PC-9 (cell line): ENCODE results near the gene USP48. TPM values are rescaled to one million over a fixed set of nuclear protein-coding genes. Genes with fewer than 3 reads are reported as not detected.

Experiments
- BruUV-seq: library from RNA; stranded (reverse); fragments of 400-500 nt; replicated peaks from 2 replicates; lab custom pipeline; 2021; lab: Mats Ljungman, UMichigan
- CTCF ChIA-PET: fragments of 300-600 bp; sonication (Branson Sonifier 250); formaldehyde crosslinking; loops from one replicate; lab custom pipeline; 2022; ENCODE audit warnings: antibody characterized with exemption; lab: Charles Lee
- POLR2A ChIA-PET: fragments of 300-600 bp; sonication (Branson Sonifier 250); formaldehyde crosslinking; loops from one replicate; lab custom pipeline; 2022; ENCODE audit warnings: antibody characterized with exemption; ENCODE audit not compliant: unreplicated experiment; lab: Charles Lee
- DNase-seq, 2 experiments: peaks; one replicate each; pipeline versions ENCODE4 v3.0.0 to v3.0.0-alpha.2; 2015 to 2022; ENCODE audit warnings: mixed read lengths in 1 of 2
- H2AFZ ChIP-seq: fragments of 200-600 bp; sonication (generic); 2 replicates; pipeline ENCODE4 v1.8.1; 2017; ENCODE audit warnings: antibody characterized with exemption
- H3F3A ChIP-seq: fragments of 200-600 bp; sonication (generic); 2 replicates; pipeline ENCODE4 v1.8.1; 2017; ENCODE audit warnings: antibody characterized with exemption, mild to moderate bottlenecking, low read depth; ENCODE audit not compliant: insufficient read depth
- H3K27ac ChIP-seq: fragments of 200-600 bp; sonication (generic); 2 replicates; pipeline ENCODE4 v1.6.1; 2016; ENCODE audit warnings: mixed run types
- H3K27me3 ChIP-seq: fragments of 200-600 bp; sonication (generic); 2 replicates; pipeline ENCODE4 v1.6.1; 2016; ENCODE audit warnings: low read depth, mixed run types; ENCODE audit not compliant: insufficient read depth
- H3K36me3 ChIP-seq: fragments of 200-600 bp; sonication (generic); 2 replicates; pipeline ENCODE4 v1.6.1; 2016; ENCODE audit warnings: low read depth, mixed run types
- H3K4me1 ChIP-seq: fragments of 200-600 bp; sonication (generic); replicated peaks from 2 replicates; pipeline ENCODE4 v1.6.1; 2016; ENCODE audit warnings: mixed run types; ENCODE audit not compliant: insufficient read depth
- H3K4me2 ChIP-seq: fragments of 200-600 bp; sonication (generic); 2 replicates; pipeline ENCODE4 v1.6.1; 2017; ENCODE audit warnings: mixed run types
- H3K4me3 ChIP-seq: fragments of 200-600 bp; sonication (generic); 2 replicates; pipeline ENCODE4 v1.6.1; 2016; ENCODE audit warnings: mixed run types
- H3K79me2 ChIP-seq: fragments of 200-600 bp; sonication (generic); 2 replicates; pipeline ENCODE4 v1.6.1; 2017; ENCODE audit warnings: low read depth, mixed run types
- H3K9me2 ChIP-seq: fragments of 200-600 bp; sonication (generic); 2 replicates; pipeline ENCODE4 v1.8.1; 2017; ENCODE audit warnings: mild to moderate bottlenecking; ENCODE audit not compliant: insufficient read depth
- H3K9me3 ChIP-seq: fragments of 200-600 bp; sonication (generic); 2 replicates; pipeline ENCODE4 v1.8.1; 2016; ENCODE audit warnings: low read depth; ENCODE audit not compliant: insufficient read depth
- H4K20me1 ChIP-seq: fragments of 200-600 bp; sonication (generic); 2 replicates; pipeline ENCODE4 v1.8.1; 2017; ENCODE audit not compliant: insufficient read depth
- EZH2 ChIP-seq: fragments of 200-600 bp; sonication (generic); IDR thresholded peaks from 2 replicates; pipeline ENCODE4 v1.8.0; 2017; ENCODE audit warnings: antibody characterized with exemption, low read depth
- intact Hi-C: fragments of 100-400 bp; cut with micrococcal nuclease; formaldehyde crosslinking; loops from one replicate; pipeline ENCODE4 v1.10.0; 2022; ENCODE audit not compliant: unreplicated experiment
- total RNA-seq: library from RNA; stranded (reverse); gene quantifications from 2 replicates; pipeline ENCODE4 v1.2.3, GENCODE V29; 2021
- TF ChIP-seq, protein P1 (sequence below): fragments of 200-600 bp; sonication (generic); conservative IDR thresholded peaks from 2 replicates; pipeline ENCODE4 v1.6.1; 2017; ENCODE audit warnings: mixed run types, antibody characterized with exemption, mild to moderate bottlenecking, moderate library complexity

The USP48 gene
- total RNA-seq, 1 experiment from 2014 or later, result 63.1 TPM

- POLR2A ChIA-PET, result no interaction called here
- H3K27ac ChIP-seq, result no peak overlapping the region
- no peaks in the 10 kb centered on the region for H3K79me2 ChIP-seq
- no TSS peak for BruUV-seq
- no peak overlapping the region for H3K4me3 ChIP-seq
- no peaks in the 10 kb centered on the region for H3K36me3 ChIP-seq
- H3K9me3 ChIP-seq, result no peaks in the 10 kb centered on the region
- no peak overlapping the region for H2AFZ ChIP-seq
- CTCF ChIA-PET, result no interaction called here
- no peaks in the 10 kb centered on the region for H4K20me1 ChIP-seq
- H3K4me2 ChIP-seq, result no peak overlapping the region
- H3K4me1 ChIP-seq, result no peaks in the 10 kb centered on the region
- DNase-seq, result no peak
- no peaks in the 10 kb centered on the region for H3F3A ChIP-seq
- no peak for TF ChIP-seq EZH2
- TF ChIP-seq, protein P1, sequence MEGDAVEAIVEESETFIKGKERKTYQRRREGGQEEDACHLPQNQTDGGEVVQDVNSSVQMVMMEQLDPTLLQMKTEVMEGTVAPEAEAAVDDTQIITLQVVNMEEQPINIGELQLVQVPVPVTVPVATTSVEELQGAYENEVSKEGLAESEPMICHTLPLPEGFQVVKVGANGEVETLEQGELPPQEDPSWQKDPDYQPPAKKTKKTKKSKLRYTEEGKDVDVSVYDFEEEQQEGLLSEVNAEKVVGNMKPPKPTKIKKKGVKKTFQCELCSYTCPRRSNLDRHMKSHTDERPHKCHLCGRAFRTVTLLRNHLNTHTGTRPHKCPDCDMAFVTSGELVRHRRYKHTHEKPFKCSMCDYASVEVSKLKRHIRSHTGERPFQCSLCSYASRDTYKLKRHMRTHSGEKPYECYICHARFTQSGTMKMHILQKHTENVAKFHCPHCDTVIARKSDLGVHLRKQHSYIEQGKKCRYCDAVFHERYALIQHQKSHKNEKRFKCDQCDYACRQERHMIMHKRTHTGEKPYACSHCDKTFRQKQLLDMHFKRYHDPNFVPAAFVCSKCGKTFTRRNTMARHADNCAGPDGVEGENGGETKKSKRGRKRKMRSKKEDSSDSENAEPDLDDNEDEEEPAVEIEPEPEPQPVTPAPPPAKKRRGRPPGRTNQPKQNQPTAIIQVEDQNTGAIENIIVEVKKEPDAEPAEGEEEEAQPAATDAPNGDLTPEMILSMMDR, result no peak
- no peaks in the 10 kb centered on the region for H3K27me3 ChIP-seq
- H3K9me2 ChIP-seq, result no peaks in the 10 kb centered on the region
- intact Hi-C loops, result loop anchor here (10.0 kb wide), 1 partner anchor 750 kb away; no protein-coding TSS in a partner anchor
These were observed 118.0 kb downstream of the USP48 start for GRCh38 chr1:21664806-21665588.

DNA sequence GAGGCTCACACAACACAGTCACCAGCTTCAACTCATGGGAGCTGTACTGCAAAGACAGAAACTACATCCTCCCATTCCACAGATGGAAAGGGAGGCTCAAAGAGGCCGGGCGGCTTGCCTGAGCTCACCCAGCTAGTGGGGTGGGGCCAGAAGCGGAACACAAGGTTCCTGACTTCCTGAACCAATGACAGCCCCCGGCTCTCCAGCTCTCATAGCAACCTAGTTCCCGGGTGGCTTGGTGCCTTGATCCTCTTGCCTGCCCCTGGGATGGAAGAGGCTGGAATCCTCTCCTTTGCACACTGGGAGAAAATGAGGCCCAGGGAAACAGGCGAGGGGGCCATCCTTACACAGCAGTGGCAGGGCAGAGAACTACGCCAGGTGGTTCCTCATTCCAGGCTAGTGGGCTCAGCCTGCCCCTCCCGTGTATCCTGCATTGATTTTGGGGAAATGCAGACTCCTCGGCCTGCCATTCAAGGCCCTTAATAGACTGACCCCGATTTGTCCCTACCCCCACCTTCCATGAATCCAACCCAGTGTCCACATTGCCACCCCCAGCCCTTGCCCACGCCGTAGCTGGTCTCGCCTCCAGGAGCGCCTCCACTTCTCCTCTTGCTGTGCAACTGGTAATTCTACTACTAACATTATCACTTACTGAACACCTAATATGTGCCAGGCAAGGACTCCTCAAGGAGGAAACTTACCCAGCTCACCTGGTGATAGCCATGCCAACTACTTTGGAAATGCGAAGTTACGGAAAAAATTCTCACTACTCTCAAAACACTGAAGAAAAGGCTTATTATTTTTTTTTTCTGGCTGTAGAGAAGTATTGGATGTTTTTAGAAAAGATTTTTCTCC is 118.8 kb downstream of the USP48 start:
- TF ChIP-seq, protein P1, result no peak
- no peak for TF ChIP-seq EZH2
- DNase-seq, result no peak
- Histone ChIP-seq H3K79me2 (no peaks in the 10 kb centered on the region), H3K4me2 (no peak overlapping the region), H2AFZ (no peak overlapping the region), H3K36me3 (no peaks in the 10 kb centered on the region), H3K27me3 (no peaks in the 10 kb centered on the region), H3K9me2 (no peaks in the 10 kb centered on the region), H3K27ac (no peak overlapping the region), H3K4me3 (no peak overlapping the region), H3F3A (no peaks in the 10 kb centered on the region), H3K9me3 (no peaks in the 10 kb centered on the region), H4K20me1 (no peaks in the 10 kb centered on the region), H3K4me1 (no peaks in the 10 kb centered on the region)
- POLR2A ChIA-PET, result no interaction called here
- BruUV-seq, result no TSS peak
- intact Hi-C loops, result loop anchor here (10.0 kb wide), 1 partner anchor 751 kb away; no protein-coding TSS in a partner anchor
- CTCF ChIA-PET, result no interaction called here

GRCh38 chr1:21663248-21663950 is 119.5 kb downstream of the USP48 start:
- no peaks in the 10 kb centered on the region for H3K9me2 ChIP-seq
- intact Hi-C loops, result loop anchor here (10.0 kb wide), 1 partner anchor 751 kb away; no protein-coding TSS in a partner anchor
- H3K27ac ChIP-seq, result no peak overlapping the region
- no peaks in the 10 kb centered on the region for H3F3A ChIP-seq
- BruUV-seq, result no TSS peak
- no peak overlapping the region for H3K4me3 ChIP-seq
- no peaks in the 10 kb centered on the region for H3K36me3 ChIP-seq
- H3K79me2 ChIP-seq, result no peaks in the 10 kb centered on the region
- DNase-seq, result no peak
- no peak overlapping the region for H2AFZ ChIP-seq
- POLR2A ChIA-PET, result no interaction called here
- no peaks in the 10 kb centered on the region for H4K20me1 ChIP-seq
- no peaks in the 10 kb centered on the region for H3K4me1 ChIP-seq
- no peaks in the 10 kb centered on the region for H3K27me3 ChIP-seq
- TF ChIP-seq, protein P1, result no peak
- no peak for TF ChIP-seq EZH2
- no peak overlapping the region for H3K4me2 ChIP-seq
- no peaks in the 10 kb centered on the region for H3K9me3 ChIP-seq
- CTCF ChIA-PET, result no interaction called here
